K562 (cell line): ENCODE data around the gene ILF3. TPM values are rescaled to one million over a fixed set of nuclear protein-coding genes. Genes with fewer than 3 reads are reported as not detected.

Experiments used
- ATAC-seq: fragments of 200-7000 bp; cut with Tn5 transposase; 3 replicates; pipeline ENCODE4 v1.9.1; 2020; ENCODE audit warnings: moderate library complexity
- BruUV-seq: library from RNA; stranded (reverse); fragments of 400-500 nt; replicated peaks from 2 replicates; lab custom pipeline; 2021; lab: Mats Ljungman, UMichigan
- CTCF ChIA-PET: fragments of 300-600 bp; formaldehyde crosslinking; extraction: SDS; loops from one replicate; lab custom pipeline; 2021; ENCODE audit warnings: low intra/inter-chr PET ratio; lab: Yijun Ruan, JAX
- POLR2A ChIA-PET: fragments of 300-600, 350-650 bp; sonication (Branson Sonifier 250); formaldehyde crosslinking; extraction: SDS; loops from one replicate; lab custom pipeline; 2021; ENCODE audit warnings: antibody characterized with exemption, inconsistent platforms; lab: Yijun Ruan, JAX
- DNase-seq, 4 experiments: peaks; one replicate each; pipeline versions ENCODE4 v3.0.0 to v3.0.0-alpha.2; 2011 to 2018; ENCODE audit warnings: low spot score in 3 of 4, mixed read lengths in 3 of 4; ENCODE audit errors: extremely low read depth in 1 of 4
- FAIRE-seq: peaks from 2 replicates; lab custom pipeline; 2011; peaks lifted over from hg19 to GRCh38; lab: Jason Lieb, UNC
- H2AFZ ChIP-seq: 2 replicates; pipeline ENCODE4 v1.6.0; 2011; ENCODE audit warnings: low read depth, low read length, control low read depth, inconsistent platforms
- H3K27ac ChIP-seq: fragments of 200-600 bp; 3 replicates; pipeline ENCODE4 v1.8.0; 2011; ENCODE audit warnings: low read depth, mild to moderate bottlenecking, control low read depth, inconsistent platforms, low read length, moderate library complexity, mixed read lengths; ENCODE audit errors: extremely low read depth
- H3K27me3 ChIP-seq, 2 experiments: fragments of 300-600 bp in 1 of 2; 2 replicates in 1 of 2; 3 replicates in 1 of 2; pipeline versions ENCODE4 v1.6.0 to v1.8.0; 2011; ENCODE audit warnings: inconsistent platforms in 2 of 2, low read length in 2 of 2, mild to moderate bottlenecking in 1 of 2, mixed read lengths in 1 of 2, moderate library complexity in 1 of 2; ENCODE audit not compliant: control insufficient read depth in 2 of 2, insufficient read depth in 2 of 2
- H3K36me3 ChIP-seq: fragments of 300-600 bp; 3 replicates; pipeline ENCODE4 v1.8.0; 2011; ENCODE audit warnings: mild to moderate bottlenecking, low read length, inconsistent platforms; ENCODE audit not compliant: control insufficient read depth, insufficient read depth
- H3K4me1 ChIP-seq, 2 experiments: fragments of 200-600 bp in 1 of 2; replicated peaks in 1 of 2; 2 replicates in 1 of 2; 3 replicates in 1 of 2; pipeline versions ENCODE4 v1.5.1 to v1.8.0; 2011; ENCODE audit warnings: inconsistent platforms in 2 of 2, low read length in 2 of 2, mild to moderate bottlenecking in 1 of 2, mixed read lengths in 1 of 2, moderate library complexity in 1 of 2; ENCODE audit not compliant: control insufficient read depth in 2 of 2, insufficient read depth in 2 of 2
- H3K4me2 ChIP-seq: 2 replicates; pipeline ENCODE4 v1.6.1; 2011; ENCODE audit warnings: low read length, control low read depth, inconsistent platforms, mixed read lengths; ENCODE audit not compliant: insufficient read depth
- H3K4me3 ChIP-seq: fragments of 200-600 bp; sonication (generic), shearing (Covaris generic); 2 replicates; pipeline ENCODE4 v1.5.1; 2016; ENCODE audit warnings: control low read depth, inconsistent platforms
- H3K79me2 ChIP-seq: fragments of 200-600 bp; 3 replicates; pipeline ENCODE4 v1.8.0; 2011; ENCODE audit warnings: low read length, inconsistent platforms; ENCODE audit not compliant: control insufficient read depth, insufficient read depth
- H3K9ac ChIP-seq, 2 experiments: 2 replicates each; pipeline versions ENCODE4 v1.6.0 to v1.6.1; 2011; ENCODE audit warnings: low read depth in 2 of 2, low read length in 2 of 2, control low read depth in 1 of 2, inconsistent platforms in 1 of 2, mild to moderate bottlenecking in 1 of 2, mixed read lengths in 1 of 2; ENCODE audit not compliant: insufficient read depth in 1 of 2
- H3K9me1 ChIP-seq: one replicate; pipeline ENCODE4 v1.6.0; 2011; ENCODE audit warnings: inconsistent platforms, mild to moderate bottlenecking, low read length, moderate library complexity; ENCODE audit not compliant: control insufficient read depth, insufficient read depth
- H3K9me3 ChIP-seq: replicated peaks from 2 replicates; pipeline ENCODE4 v1.5.1; 2011; ENCODE audit warnings: low read depth, low read length, inconsistent platforms; ENCODE audit not compliant: control insufficient read depth, insufficient read depth
- H4K20me1 ChIP-seq: replicated peaks from 2 replicates; pipeline ENCODE4 v1.6.1; 2011; ENCODE audit warnings: low read length, inconsistent platforms, mixed read lengths; ENCODE audit not compliant: control insufficient read depth, insufficient read depth
- FOXM1 ChIP-seq, 2 experiments: fragments of 450-650 bp in 1 of 2; sonication (generic) in 1 of 2; formaldehyde crosslinking in 1 of 2; IDR thresholded peaks; 2 replicates each; pipeline versions ENCODE4 v1.6.1 to v1.9.0; 2017 to 2022; ENCODE audit warnings: low read depth in 2 of 2, mild to moderate bottlenecking in 2 of 2, missing genetic modification reagents in 1 of 2, moderate library complexity in 1 of 2
- KLF16 ChIP-seq: IDR thresholded peaks from 2 replicates; pipeline ENCODE4 v1.6.1; 2016; ENCODE audit warnings: antibody characterized with exemption
- NFE2L1 ChIP-seq: fragments of 450-650 bp; IDR thresholded peaks from 2 replicates; pipeline ENCODE4 v1.6.1; 2016; ENCODE audit warnings: missing genetic modification characterization, low read depth, mild to moderate bottlenecking, missing compliant biosample characterization, moderate library complexity, borderline replicate concordance
- PRPF4 ChIP-seq: fragments of 200-400 bp; formaldehyde crosslinking; IDR thresholded peaks from one replicate; pipeline ENCODE4 v1.6.1; 2017; ENCODE audit warnings: low read length, low read depth, mild to moderate bottlenecking; ENCODE audit not compliant: insufficient read depth, poor library complexity, severe bottlenecking
- ZNF121 ChIP-seq: sonication (generic); formaldehyde crosslinking; conservative IDR thresholded peaks from 2 replicates; pipeline ENCODE4 v1.8.0; 2022; ENCODE audit warnings: missing genetic modification reagents
- ZNF197 ChIP-seq: fragments of 200-800 bp; sonication (Bioruptor generic); IDR thresholded peaks from 2 replicates; pipeline ENCODE4 v1.6.1; 2016; ENCODE audit warnings: low read depth, missing genetic modification characterization, missing compliant biosample characterization
- ZNF263 ChIP-seq: sonication (generic); formaldehyde crosslinking; IDR thresholded peaks from 2 replicates; pipeline ENCODE4 v1.8.0; 2022; ENCODE audit warnings: mild to moderate bottlenecking, missing genetic modification reagents, borderline replicate concordance
- WGBS: fragments of 100-300 bp; shearing (Covaris generic); methylation state at CpG from one replicate; pipeline ENCODE4 v1.1.6; 2016; ENCODE audit warnings: low coverage, mixed read lengths; ENCODE audit not compliant: insufficient coverage; ENCODE audit errors: missing lambda C conversion rate; 5-methylcytosine and 5-hydroxymethylcytosine counted together
- in situ Hi-C: fragments of 300-500 bp; cut with MboI; formaldehyde crosslinking; loops from 4 replicates; pipeline ENCODE4 v1.15.0; 2018; ENCODE audit warnings: inconsistent platforms, mixed read lengths
- intact Hi-C: fragments of 100-400 bp; cut with micrococcal nuclease; formaldehyde crosslinking; loops from 2 replicates; pipeline ENCODE4 v1.14.2; 2022
- polyA plus RNA-seq, 8 experiments: library from polyadenylated mRNA; depleted of rRNA in 4 of 8; stranded (reverse) in 5 of 8; unstranded in 3 of 8; fragments of >200 nt; fragmentation: Nextera tagmentation in 2 of 8; fragmentation: Illumina TruSeq in 1 of 8; extraction: Ambion mirVana in 2 of 8; extraction: Trizol in 1 of 8; gene quantifications; 2 replicates each; pipeline versions ENCODE4 v1.2.1 to v1.2.3, GENCODE V29; 2011 to 2014; ENCODE audit warnings: inconsistent platforms in 1 of 8, missing spikeins in 1 of 8
- total RNA-seq, 7 experiments: library from RNA; depleted of rRNA in 6 of 7; stranded (reverse); fragments of >200 nt in 6 of 7; fragmentation: Illumina TruSeq in 2 of 7; extraction: Trizol in 2 of 7; gene quantifications; 2 replicates each; pipeline versions ENCODE4 v1.2.1 to v1.2.3, GENCODE V29; 2011 to 2021; ENCODE audit warnings: low replicate concordance in 1 of 7
- TF ChIP-seq, protein P1 (sequence below), 2 experiments: fragments of 450-650 bp; formaldehyde crosslinking in 1 of 2; IDR thresholded peaks; 2 replicates each; pipeline versions ENCODE4 v1.4.0 to v1.6.1; 2014 to 2020; ENCODE audit warnings: mild to moderate bottlenecking in 2 of 2, borderline replicate concordance in 1 of 2, low read depth in 1 of 2
- TF ChIP-seq, protein P2 (sequence below): sonication (generic); formaldehyde crosslinking; IDR thresholded peaks from 2 replicates; pipeline ENCODE4 v1.8.1; 2023; ENCODE audit warnings: mild to moderate bottlenecking, missing genetic modification reagents

The ILF3 gene
- total and polyA plus RNA-seq, 9 of the 15 experiments (the other 6 are each of a cell fraction or from before 2014, with no cell fraction given) = 26.0 to 453 (median 175) TPM

DNA sequence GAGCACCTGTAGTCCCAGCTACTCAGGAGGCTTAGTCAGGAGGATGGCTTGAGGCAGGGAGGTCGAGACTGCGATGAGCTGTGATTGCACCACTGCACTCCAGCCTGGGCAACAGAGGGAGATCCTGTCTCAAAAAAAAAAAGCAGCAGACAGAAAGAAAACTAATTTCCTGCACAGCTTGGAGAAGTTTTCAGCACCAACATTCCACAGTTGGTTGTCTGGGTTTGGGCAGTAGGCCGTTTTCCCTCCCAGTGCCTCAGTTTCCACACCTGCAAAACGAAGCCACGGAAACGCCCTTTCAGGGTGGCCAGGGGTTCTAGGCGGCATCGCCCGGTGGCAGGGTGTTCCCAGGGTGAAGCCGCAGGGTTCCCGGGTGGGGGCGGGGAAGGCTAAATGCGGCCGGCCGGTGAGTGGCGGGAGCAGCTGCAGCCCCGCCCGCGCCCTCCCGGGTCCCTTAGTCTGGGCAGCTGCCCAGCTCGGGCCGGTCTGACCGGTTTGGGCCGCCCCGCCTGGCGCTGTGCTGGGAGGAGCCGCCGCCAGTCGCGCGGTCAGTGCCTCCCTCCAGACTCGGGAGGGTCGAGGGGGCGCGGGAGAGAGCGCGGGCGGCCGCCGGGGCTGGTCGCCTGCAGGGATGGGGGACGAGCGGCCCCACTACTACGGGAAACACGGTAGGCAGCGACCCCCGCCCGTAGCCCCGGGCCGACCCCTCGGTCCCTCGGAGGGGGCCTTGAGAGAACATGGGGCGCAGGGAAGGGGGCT lies 29.0 kb upstream of the ILF3 start, which contains the start of gene SLC44A2:
TSS of gene SLC44A2 (plus strand) at position 551 of the 759 bp plus-strand sequence. CDS start at position 632, 81 bp downstream.
- peaks cover 6 to 16% of the 10 kb centered on the region in 2 experiments; a peak in 4 of 5 replicates for H3K4me1 ChIP-seq
- no peaks in the 10 kb centered on the region for H3K9me3 ChIP-seq
- 42% methylated on average over 17 of the region's 53 CpGs for WGBS
- no peak for TF ChIP-seq ZNF263 (CRISPR knock-in tag)
- TF ChIP-seq, protein P1, sequence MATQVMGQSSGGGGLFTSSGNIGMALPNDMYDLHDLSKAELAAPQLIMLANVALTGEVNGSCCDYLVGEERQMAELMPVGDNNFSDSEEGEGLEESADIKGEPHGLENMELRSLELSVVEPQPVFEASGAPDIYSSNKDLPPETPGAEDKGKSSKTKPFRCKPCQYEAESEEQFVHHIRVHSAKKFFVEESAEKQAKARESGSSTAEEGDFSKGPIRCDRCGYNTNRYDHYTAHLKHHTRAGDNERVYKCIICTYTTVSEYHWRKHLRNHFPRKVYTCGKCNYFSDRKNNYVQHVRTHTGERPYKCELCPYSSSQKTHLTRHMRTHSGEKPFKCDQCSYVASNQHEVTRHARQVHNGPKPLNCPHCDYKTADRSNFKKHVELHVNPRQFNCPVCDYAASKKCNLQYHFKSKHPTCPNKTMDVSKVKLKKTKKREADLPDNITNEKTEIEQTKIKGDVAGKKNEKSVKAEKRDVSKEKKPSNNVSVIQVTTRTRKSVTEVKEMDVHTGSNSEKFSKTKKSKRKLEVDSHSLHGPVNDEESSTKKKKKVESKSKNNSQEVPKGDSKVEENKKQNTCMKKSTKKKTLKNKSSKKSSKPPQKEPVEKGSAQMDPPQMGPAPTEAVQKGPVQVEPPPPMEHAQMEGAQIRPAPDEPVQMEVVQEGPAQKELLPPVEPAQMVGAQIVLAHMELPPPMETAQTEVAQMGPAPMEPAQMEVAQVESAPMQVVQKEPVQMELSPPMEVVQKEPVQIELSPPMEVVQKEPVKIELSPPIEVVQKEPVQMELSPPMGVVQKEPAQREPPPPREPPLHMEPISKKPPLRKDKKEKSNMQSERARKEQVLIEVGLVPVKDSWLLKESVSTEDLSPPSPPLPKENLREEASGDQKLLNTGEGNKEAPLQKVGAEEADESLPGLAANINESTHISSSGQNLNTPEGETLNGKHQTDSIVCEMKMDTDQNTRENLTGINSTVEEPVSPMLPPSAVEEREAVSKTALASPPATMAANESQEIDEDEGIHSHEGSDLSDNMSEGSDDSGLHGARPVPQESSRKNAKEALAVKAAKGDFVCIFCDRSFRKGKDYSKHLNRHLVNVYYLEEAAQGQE (IDR thresholded peaks at IDR 0.05; ENCODE audit: borderline replicate concordance) = peak; percentile 75
- TF ChIP-seq, protein P1 (CRISPR knock-in tag; IDR thresholded peaks at IDR 0.05; ENCODE audit: low read depth) = no peak
- TF ChIP-seq, protein P2, sequence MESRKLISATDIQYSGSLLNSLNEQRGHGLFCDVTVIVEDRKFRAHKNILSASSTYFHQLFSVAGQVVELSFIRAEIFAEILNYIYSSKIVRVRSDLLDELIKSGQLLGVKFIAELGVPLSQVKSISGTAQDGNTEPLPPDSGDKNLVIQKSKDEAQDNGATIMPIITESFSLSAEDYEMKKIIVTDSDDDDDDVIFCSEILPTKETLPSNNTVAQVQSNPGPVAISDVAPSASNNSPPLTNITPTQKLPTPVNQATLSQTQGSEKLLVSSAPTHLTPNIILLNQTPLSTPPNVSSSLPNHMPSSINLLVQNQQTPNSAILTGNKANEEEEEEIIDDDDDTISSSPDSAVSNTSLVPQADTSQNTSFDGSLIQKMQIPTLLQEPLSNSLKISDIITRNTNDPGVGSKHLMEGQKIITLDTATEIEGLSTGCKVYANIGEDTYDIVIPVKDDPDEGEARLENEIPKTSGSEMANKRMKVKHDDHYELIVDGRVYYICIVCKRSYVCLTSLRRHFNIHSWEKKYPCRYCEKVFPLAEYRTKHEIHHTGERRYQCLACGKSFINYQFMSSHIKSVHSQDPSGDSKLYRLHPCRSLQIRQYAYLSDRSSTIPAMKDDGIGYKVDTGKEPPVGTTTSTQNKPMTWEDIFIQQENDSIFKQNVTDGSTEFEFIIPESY (CRISPR knock-in tag) = peak; percentile 88
- TF ChIP-seq ZNF121 (CRISPR knock-in tag) = peak; percentile 53; the same call in 1 of the 2 replicates
- peak; percentile 30; the same call in 1 of the 2 replicates for TF ChIP-seq KLF16
- TF ChIP-seq ZNF197 = no peak
- no peak for TF ChIP-seq PRPF4
- no peak for TF ChIP-seq FOXM1 (IDR thresholded peaks at IDR 0.05; ENCODE audit: low read depth)
- TF ChIP-seq FOXM1 (CRISPR knock-in tag; IDR thresholded peaks at IDR 0.05; ENCODE audit: low read depth) = no peak
- TF ChIP-seq NFE2L1 (tag) = no peak
- no peaks in the 10 kb centered on the region for H3K27me3 ChIP-seq
- H3K9ac ChIP-seq = no peak within 1 kb of the TSS
- ATAC-seq (peak; percentile 55), DNase-seq (peak in 3 of 4 experiments; percentile 21 to 64 (median 63)), FAIRE-seq (no peak)
- intact Hi-C loops (no loop called here), in situ Hi-C loops (no loop called here)
- H4K20me1 ChIP-seq = no peaks in the 10 kb centered on the region
- no peaks in the 10 kb centered on the region for H3K79me2 ChIP-seq
- no peak within 1 kb of the TSS for H3K4me2 ChIP-seq
- H3K4me3 ChIP-seq = no peak within 1 kb of the TSS
- H3K27ac ChIP-seq = no peak within 1 kb of the TSS
- ChIA-PET POLR2A (interaction anchor here (0.6 to 0.7 kb wide), 2 partner anchors 31 to 595 kb away, joined by 3 read pairs; no protein-coding TSS in a partner anchor), CTCF (no interaction called here)
- H3K9me1 ChIP-seq = peaks cover 3% of the 10 kb centered on the region
- no TSS peak for BruUV-seq
- peaks cover 8% of the 10 kb centered on the region; the same call in 2 of the 3 replicates for H3K36me3 ChIP-seq
- no peak within 1 kb of the TSS for H2AFZ ChIP-seq
